Neural cell (in vitro differentiated cells): ENCODE measurements around the gene GET4. TPM values are rescaled to one million over a fixed set of nuclear protein-coding genes. Genes with fewer than 3 reads are reported as not detected.

Experiments
- H2AFZ ChIP-seq: fragments of 200-600, 300-800 bp; sonication (generic), shearing (Covaris generic); 2 replicates; pipeline ENCODE4 v1.6.0; 2014; ENCODE audit warnings: low read depth, mild to moderate bottlenecking, antibody characterized with exemption, low read length, moderate library complexity
- H3F3A ChIP-seq: fragments of 200-600 bp; shearing (Covaris generic); 2 replicates; pipeline ENCODE4 v1.6.1; 2016; ENCODE audit warnings: mild to moderate bottlenecking, moderate library complexity, mixed read lengths, antibody characterized with exemption, low read length; ENCODE audit not compliant: insufficient read depth, poor library complexity, severe bottlenecking
- H3K27ac ChIP-seq: fragments of 200-600, 300-800 bp; sonication (generic), shearing (Covaris generic); 2 replicates; pipeline ENCODE4 v1.5.1; 2014; ENCODE audit warnings: mild to moderate bottlenecking, low read length, moderate library complexity
- H3K27me3 ChIP-seq: fragments of 300-800, 200-600 bp; sonication (generic), shearing (Covaris generic); 2 replicates; pipeline ENCODE4 v1.6.0; 2014; ENCODE audit warnings: mild to moderate bottlenecking, low read depth, low read length, moderate library complexity; ENCODE audit not compliant: insufficient read depth
- H3K36me3 ChIP-seq: fragments of 300-800, 200-600 bp; sonication (generic), shearing (Covaris generic); 2 replicates; pipeline ENCODE4 v1.5.1; 2014; ENCODE audit warnings: mild to moderate bottlenecking, antibody characterized with exemption, low read length, moderate library complexity; ENCODE audit not compliant: insufficient read depth
- H3K4me2 ChIP-seq: fragments of 300-800, 200-600 bp; sonication (generic), shearing (Covaris generic); 2 replicates; pipeline ENCODE4 v1.6.0; 2014; ENCODE audit warnings: mild to moderate bottlenecking, low read length
- H3K4me3 ChIP-seq: fragments of 300-800, 200-600 bp; sonication (generic), shearing (Covaris generic); 2 replicates; pipeline ENCODE4 v1.5.1; 2014; ENCODE audit warnings: mild to moderate bottlenecking, low read length, moderate library complexity
- H3K79me2 ChIP-seq: fragments of 200-600 bp; shearing (Covaris generic); replicated peaks from 2 replicates; pipeline ENCODE4 v1.6.0; 2014; ENCODE audit warnings: mild to moderate bottlenecking, low read length, moderate library complexity; ENCODE audit not compliant: insufficient read depth
- H3K9ac ChIP-seq: fragments of 300-800, 200-600 bp; sonication (generic), shearing (Covaris generic); 2 replicates; pipeline ENCODE4 v1.6.1; 2016; ENCODE audit warnings: mild to moderate bottlenecking, low read length, mixed read lengths
- H3K9me2 ChIP-seq: fragments of 200-600 bp; shearing (Covaris generic); 2 replicates; pipeline ENCODE4 v1.6.1; 2016; ENCODE audit warnings: mild to moderate bottlenecking, low read length, mixed read lengths; ENCODE audit not compliant: insufficient read depth
- H3K9me3 ChIP-seq: fragments of 200-600, 300-800 bp; sonication (generic), shearing (Covaris generic); 2 replicates; pipeline ENCODE4 v1.6.1; 2016; ENCODE audit warnings: mild to moderate bottlenecking, mixed run types, low read length, moderate library complexity, mixed read lengths
- H4K20me1 ChIP-seq: fragments of 200-600 bp; shearing (Covaris generic); 2 replicates; pipeline ENCODE4 v1.6.1; 2016; ENCODE audit warnings: mild to moderate bottlenecking, mixed run types; ENCODE audit not compliant: insufficient read depth
- EP300 ChIP-seq: fragments of 450-650 bp; conservative IDR thresholded peaks from 2 replicates; pipeline ENCODE4 v1.6.1; 2014; ENCODE audit warnings: antibody characterized with exemption, mild to moderate bottlenecking, moderate library complexity; ENCODE audit not compliant: poor library complexity, severe bottlenecking
- EZH2 ChIP-seq: fragments of 200-600, 300-800 bp; shearing (Covaris generic), sonication (generic); IDR thresholded peaks from 2 replicates; pipeline ENCODE4 v1.6.1; 2014; ENCODE audit warnings: antibody characterized with exemption, low read length, borderline replicate concordance, mild to moderate bottlenecking; ENCODE audit not compliant: insufficient read depth, poor library complexity, severe bottlenecking
- MXI1 ChIP-seq: fragments of 450-650 bp; conservative IDR thresholded peaks from 2 replicates; pipeline ENCODE4 v1.6.1; 2014; ENCODE audit warnings: antibody characterized with exemption, mild to moderate bottlenecking; ENCODE audit not compliant: poor library complexity, severe bottlenecking
- POLR2AphosphoS5 ChIP-seq: IDR thresholded peaks from 2 replicates; pipeline ENCODE4 v1.6.1; 2012
- RAD21 ChIP-seq: fragments of 450-650 bp; conservative IDR thresholded peaks from 2 replicates; pipeline ENCODE4 v1.6.1; 2014; ENCODE audit warnings: antibody characterized with exemption, mild to moderate bottlenecking, moderate library complexity
- SMC3 ChIP-seq: fragments of 450-650 bp; conservative IDR thresholded peaks from 2 replicates; pipeline ENCODE4 v1.6.1; 2014; ENCODE audit warnings: antibody characterized with exemption, mild to moderate bottlenecking, moderate library complexity; ENCODE audit not compliant: poor library complexity
- TAF1 ChIP-seq: IDR thresholded peaks from 2 replicates; pipeline ENCODE4 v1.6.1; 2012; ENCODE audit warnings: low read depth
- polyA plus RNA-seq: library from polyadenylated mRNA; depleted of rRNA; stranded (reverse); fragments of >200 nt; gene quantifications from 2 replicates; pipeline ENCODE4 v1.2.3, GENCODE V29; 2014
- TF ChIP-seq, protein P1 (sequence below): fragments of 450-650 bp; IDR thresholded peaks from 2 replicates; pipeline ENCODE4 v1.5.1; 2014; ENCODE audit warnings: antibody characterized with exemption, mild to moderate bottlenecking, moderate library complexity; ENCODE audit not compliant: poor library complexity, severe bottlenecking
- TF ChIP-seq, protein P2 (sequence below): IDR thresholded peaks from 2 replicates; pipeline ENCODE4 v1.6.1; 2012; ENCODE audit warnings: borderline replicate concordance

Gene GET4
- polyA plus RNA-seq, 1 donor from 2014 or later, result 63.8 TPM

DNA sequence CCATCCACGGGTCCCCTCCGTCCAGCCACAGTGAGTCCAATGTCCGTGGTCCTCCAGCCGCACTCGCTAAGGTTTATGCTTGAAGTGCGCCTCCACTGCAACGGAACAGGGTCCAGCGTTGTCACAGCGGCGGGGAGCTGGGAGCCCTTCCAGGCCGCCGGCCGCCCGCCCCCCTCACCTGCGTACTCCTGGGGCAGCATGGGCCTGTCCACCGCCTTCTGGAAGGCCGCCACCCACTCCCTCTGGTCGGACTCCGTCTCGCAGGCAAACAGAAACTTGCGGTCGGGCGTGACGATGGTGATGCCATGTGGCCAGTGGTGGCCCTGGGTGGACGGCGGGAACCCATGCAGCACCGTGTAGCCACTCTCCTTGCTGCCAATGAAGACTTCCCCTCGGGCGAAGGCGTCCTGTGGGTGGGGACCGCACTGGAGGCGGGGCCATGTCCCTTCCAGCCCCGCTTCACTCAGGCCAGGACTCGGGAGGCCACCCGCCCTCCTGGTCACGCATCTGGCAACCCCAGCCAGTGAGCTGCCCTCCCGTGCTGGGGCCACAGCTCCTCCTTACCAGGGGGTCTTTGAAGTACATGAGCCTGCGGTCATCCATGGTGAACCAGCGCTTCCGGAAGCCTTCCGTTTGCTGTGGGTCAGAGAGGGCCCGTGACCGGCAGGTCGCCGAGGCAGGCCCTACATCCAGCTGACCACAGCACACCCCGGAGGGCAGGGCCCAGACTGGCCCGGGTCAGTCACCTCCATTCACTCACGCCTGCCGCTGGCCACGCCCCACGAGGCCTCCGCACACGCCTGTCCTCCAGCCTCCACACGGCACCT, 22.7 kb downstream of the GET4 start:
- Histone ChIP-seq H3F3A (no peaks in the 10 kb centered on the region), H3K9me2 (no peaks in the 10 kb centered on the region), H3K79me2 (no peaks in the 10 kb centered on the region), H3K27ac (no peak overlapping the region), H3K27me3 (no peaks in the 10 kb centered on the region), H3K36me3 (no peaks in the 10 kb centered on the region), H2AFZ (no peak overlapping the region), H3K9ac (no peak overlapping the region), H3K4me2 (no peak overlapping the region), H3K4me3 (no peak overlapping the region), H4K20me1 (no peaks in the 10 kb centered on the region), H3K9me3 (no peaks in the 10 kb centered on the region)
- TF ChIP-seq TAF1 (no peak), RAD21 (no peak), SMC3 (no peak), POLR2AphosphoS5 (no peak), EZH2 (no peak), MXI1 (no peak), EP300 (no peak)
- TF ChIP-seq, protein P1, sequence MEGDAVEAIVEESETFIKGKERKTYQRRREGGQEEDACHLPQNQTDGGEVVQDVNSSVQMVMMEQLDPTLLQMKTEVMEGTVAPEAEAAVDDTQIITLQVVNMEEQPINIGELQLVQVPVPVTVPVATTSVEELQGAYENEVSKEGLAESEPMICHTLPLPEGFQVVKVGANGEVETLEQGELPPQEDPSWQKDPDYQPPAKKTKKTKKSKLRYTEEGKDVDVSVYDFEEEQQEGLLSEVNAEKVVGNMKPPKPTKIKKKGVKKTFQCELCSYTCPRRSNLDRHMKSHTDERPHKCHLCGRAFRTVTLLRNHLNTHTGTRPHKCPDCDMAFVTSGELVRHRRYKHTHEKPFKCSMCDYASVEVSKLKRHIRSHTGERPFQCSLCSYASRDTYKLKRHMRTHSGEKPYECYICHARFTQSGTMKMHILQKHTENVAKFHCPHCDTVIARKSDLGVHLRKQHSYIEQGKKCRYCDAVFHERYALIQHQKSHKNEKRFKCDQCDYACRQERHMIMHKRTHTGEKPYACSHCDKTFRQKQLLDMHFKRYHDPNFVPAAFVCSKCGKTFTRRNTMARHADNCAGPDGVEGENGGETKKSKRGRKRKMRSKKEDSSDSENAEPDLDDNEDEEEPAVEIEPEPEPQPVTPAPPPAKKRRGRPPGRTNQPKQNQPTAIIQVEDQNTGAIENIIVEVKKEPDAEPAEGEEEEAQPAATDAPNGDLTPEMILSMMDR, result no peak
- TF ChIP-seq, protein P2, sequence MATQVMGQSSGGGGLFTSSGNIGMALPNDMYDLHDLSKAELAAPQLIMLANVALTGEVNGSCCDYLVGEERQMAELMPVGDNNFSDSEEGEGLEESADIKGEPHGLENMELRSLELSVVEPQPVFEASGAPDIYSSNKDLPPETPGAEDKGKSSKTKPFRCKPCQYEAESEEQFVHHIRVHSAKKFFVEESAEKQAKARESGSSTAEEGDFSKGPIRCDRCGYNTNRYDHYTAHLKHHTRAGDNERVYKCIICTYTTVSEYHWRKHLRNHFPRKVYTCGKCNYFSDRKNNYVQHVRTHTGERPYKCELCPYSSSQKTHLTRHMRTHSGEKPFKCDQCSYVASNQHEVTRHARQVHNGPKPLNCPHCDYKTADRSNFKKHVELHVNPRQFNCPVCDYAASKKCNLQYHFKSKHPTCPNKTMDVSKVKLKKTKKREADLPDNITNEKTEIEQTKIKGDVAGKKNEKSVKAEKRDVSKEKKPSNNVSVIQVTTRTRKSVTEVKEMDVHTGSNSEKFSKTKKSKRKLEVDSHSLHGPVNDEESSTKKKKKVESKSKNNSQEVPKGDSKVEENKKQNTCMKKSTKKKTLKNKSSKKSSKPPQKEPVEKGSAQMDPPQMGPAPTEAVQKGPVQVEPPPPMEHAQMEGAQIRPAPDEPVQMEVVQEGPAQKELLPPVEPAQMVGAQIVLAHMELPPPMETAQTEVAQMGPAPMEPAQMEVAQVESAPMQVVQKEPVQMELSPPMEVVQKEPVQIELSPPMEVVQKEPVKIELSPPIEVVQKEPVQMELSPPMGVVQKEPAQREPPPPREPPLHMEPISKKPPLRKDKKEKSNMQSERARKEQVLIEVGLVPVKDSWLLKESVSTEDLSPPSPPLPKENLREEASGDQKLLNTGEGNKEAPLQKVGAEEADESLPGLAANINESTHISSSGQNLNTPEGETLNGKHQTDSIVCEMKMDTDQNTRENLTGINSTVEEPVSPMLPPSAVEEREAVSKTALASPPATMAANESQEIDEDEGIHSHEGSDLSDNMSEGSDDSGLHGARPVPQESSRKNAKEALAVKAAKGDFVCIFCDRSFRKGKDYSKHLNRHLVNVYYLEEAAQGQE, result no peak

DNA sequence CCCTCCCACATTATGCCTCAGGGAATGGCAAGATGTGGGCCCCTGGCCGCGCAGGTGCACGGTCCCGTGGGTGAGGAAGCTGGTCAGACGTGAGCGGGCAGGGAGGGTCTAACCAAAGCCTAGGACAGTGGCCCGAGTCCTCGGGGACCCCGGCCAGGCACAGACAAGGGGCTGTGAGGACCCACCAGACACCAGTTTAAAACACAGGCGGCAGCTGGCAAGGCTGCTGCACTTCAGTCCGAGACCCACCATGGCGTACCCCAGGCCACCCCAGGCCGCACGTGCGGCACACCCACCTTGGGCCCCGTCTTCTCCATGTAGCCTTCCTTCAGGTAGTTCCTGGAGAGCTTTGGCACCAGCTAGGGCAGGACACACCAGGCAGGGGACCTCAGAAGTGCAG, 23.5 kb downstream of the GET4 start:
- no peak overlapping the region for H2AFZ ChIP-seq
- H3F3A ChIP-seq, result no peaks in the 10 kb centered on the region
- no peaks in the 10 kb centered on the region for H3K9me3 ChIP-seq
- no peaks in the 10 kb centered on the region for H4K20me1 ChIP-seq
- H3K27me3 ChIP-seq, result peaks cover 5% of the 10 kb centered on the region
- H3K4me2 ChIP-seq, result no peak overlapping the region
- no peak overlapping the region for H3K9ac ChIP-seq
- no peaks in the 10 kb centered on the region for H3K9me2 ChIP-seq
- no peaks in the 10 kb centered on the region for H3K79me2 ChIP-seq
- TF ChIP-seq EZH2 (no peak), EP300 (no peak), SMC3 (no peak), RAD21 (no peak), MXI1 (no peak), TAF1 (no peak), POLR2AphosphoS5 (no peak)
- TF ChIP-seq, protein P1, result no peak
- TF ChIP-seq, protein P2, result no peak
- H3K27ac ChIP-seq, result no peak overlapping the region
- H3K36me3 ChIP-seq, result no peaks in the 10 kb centered on the region
- H3K4me3 ChIP-seq, result no peak overlapping the region
